Hepatocyte (in vitro differentiated cells): Measurements from ENCODE around the gene RABGAP1L. TPM values are rescaled to one million over a fixed set of nuclear protein-coding genes. Genes with fewer than 3 reads are reported as not detected.

Experiments
- DNase-seq: peaks from one replicate; pipeline ENCODE4 v3.0.0-alpha.2; 2016; ENCODE audit warnings: low spot score
- H2AFZ ChIP-seq: fragments of 200-600 bp; sonication (generic); 2 replicates; pipeline ENCODE4 v1.6.0; 2016; ENCODE audit warnings: antibody characterized with exemption, mild to moderate bottlenecking
- H3K27ac ChIP-seq: fragments of 200-600 bp; sonication (generic); 2 replicates; pipeline ENCODE4 v1.5.1; 2016; ENCODE audit warnings: mild to moderate bottlenecking
- H3K27me3 ChIP-seq: fragments of 200-600 bp; sonication (generic); 2 replicates; pipeline ENCODE4 v1.6.1; 2016
- H3K36me3 ChIP-seq: fragments of 200-600 bp; sonication (generic); replicated peaks from 2 replicates; pipeline ENCODE4 v1.5.1; 2016; ENCODE audit warnings: low read depth; ENCODE audit not compliant: insufficient read depth
- H3K4me1 ChIP-seq: fragments of 200-600 bp; sonication (generic); 2 replicates; pipeline ENCODE4 v1.5.1; 2016; ENCODE audit warnings: mild to moderate bottlenecking, moderate library complexity; ENCODE audit not compliant: insufficient read depth
- H3K4me2 ChIP-seq: fragments of 200-600 bp; sonication (generic); 2 replicates; pipeline ENCODE4 v1.6.0; 2016
- H3K4me3 ChIP-seq: fragments of 200-600 bp; sonication (generic); 2 replicates; pipeline ENCODE4 v1.5.1; 2016; ENCODE audit warnings: mild to moderate bottlenecking
- H3K79me2 ChIP-seq: fragments of 200-600 bp; sonication (generic); 2 replicates; pipeline ENCODE4 v1.6.0; 2017; ENCODE audit warnings: mild to moderate bottlenecking
- H3K9me2 ChIP-seq: fragments of 200-600 bp; sonication (generic); replicated peaks from 2 replicates; pipeline ENCODE4 v1.6.0; 2017; ENCODE audit warnings: mild to moderate bottlenecking; ENCODE audit not compliant: insufficient read depth
- H3K9me3 ChIP-seq: fragments of 200-600 bp; sonication (generic); 2 replicates; pipeline ENCODE4 v1.5.1; 2016; ENCODE audit warnings: low read depth, mild to moderate bottlenecking
- H4K20me1 ChIP-seq: fragments of 200-600 bp; sonication (generic); 2 replicates; pipeline ENCODE4 v1.6.0; 2016; ENCODE audit warnings: mild to moderate bottlenecking; ENCODE audit not compliant: insufficient read depth, poor library complexity, severe bottlenecking
- EZH2 ChIP-seq: fragments of 200-600 bp; sonication (generic); IDR thresholded peaks from 2 replicates; pipeline ENCODE4 v1.6.1; 2016; ENCODE audit warnings: antibody characterized with exemption, mild to moderate bottlenecking, borderline replicate concordance
- EZH2phosphoT487 ChIP-seq: fragments of 200-600 bp; sonication (generic); IDR thresholded peaks from one replicate; pipeline ENCODE4 v1.6.1; 2018; ENCODE audit warnings: antibody characterized with exemption, mild to moderate bottlenecking, low read depth, moderate library complexity; ENCODE audit not compliant: unreplicated experiment, severe bottlenecking
- WGBS: methylation state at CpG from one replicate; pipeline ENCODE4 v1.1.6; 2016; ENCODE audit warnings: low lambda C conversion rate; ENCODE audit errors: missing lambda C conversion rate; 5-methylcytosine and 5-hydroxymethylcytosine counted together
- polyA plus RNA-seq: library from polyadenylated mRNA; unstranded; fragments of >200 nt; fragmentation: Nextera tagmentation; extraction: Ambion mirVana; gene quantifications from 2 replicates; pipeline ENCODE4 v1.2.1, GENCODE V29; 2016
- total RNA-seq: library from RNA; depleted of rRNA; stranded (reverse); fragments of >200 nt; gene quantifications from 2 replicates; pipeline ENCODE4 v1.2.3, GENCODE V29; 2014
- TF ChIP-seq, protein P1 (sequence below): fragments of 200-600 bp; sonication (generic); IDR thresholded peaks from 2 replicates; pipeline ENCODE4 v1.5.1; 2016; ENCODE audit warnings: antibody characterized with exemption, mild to moderate bottlenecking; ENCODE audit not compliant: poor library complexity

The RABGAP1L gene
- total and polyA plus RNA-seq, 2 experiments from 2014 or later, result 15.0 to 41.8 TPM

DNA sequence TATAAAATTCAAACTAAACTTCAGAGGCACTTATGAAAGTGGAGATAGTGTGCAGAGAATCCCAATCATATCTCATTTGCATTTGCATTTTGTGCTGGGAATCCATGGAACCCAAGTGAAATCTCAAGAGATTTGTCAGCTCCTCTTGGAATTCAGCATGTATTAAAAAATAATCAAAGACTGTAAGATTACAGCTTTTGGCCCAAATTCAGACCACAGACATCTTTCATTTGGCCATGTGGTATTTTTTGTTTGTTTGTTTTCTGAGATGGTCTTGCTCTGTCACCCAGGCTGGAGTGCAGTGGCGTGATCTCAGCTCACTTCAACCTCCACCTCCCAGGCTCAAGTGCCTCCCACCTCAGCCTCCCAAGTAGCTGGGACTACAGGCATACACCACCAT lies 836.6 kb downstream of the RABGAP1L start:
- Histone ChIP-seq H4K20me1 (peaks cover under 1% of the 10 kb centered on the region), H3K4me2 (no peak overlapping the region), H3K4me3 (no peak overlapping the region), H2AFZ (no peak overlapping the region), H3K79me2 (peaks cover 8% of the 10 kb centered on the region), H3K27ac (no peak overlapping the region), H3K9me3 (no peaks in the 10 kb centered on the region), H3K9me2 (no peaks in the 10 kb centered on the region), H3K4me1 (peaks cover 14% of the 10 kb centered on the region), H3K36me3 (no peaks in the 10 kb centered on the region), H3K27me3 (no peaks in the 10 kb centered on the region)
- 86% methylated on average over 1 of the region's 1 CpG for WGBS
- TF ChIP-seq, protein P1, sequence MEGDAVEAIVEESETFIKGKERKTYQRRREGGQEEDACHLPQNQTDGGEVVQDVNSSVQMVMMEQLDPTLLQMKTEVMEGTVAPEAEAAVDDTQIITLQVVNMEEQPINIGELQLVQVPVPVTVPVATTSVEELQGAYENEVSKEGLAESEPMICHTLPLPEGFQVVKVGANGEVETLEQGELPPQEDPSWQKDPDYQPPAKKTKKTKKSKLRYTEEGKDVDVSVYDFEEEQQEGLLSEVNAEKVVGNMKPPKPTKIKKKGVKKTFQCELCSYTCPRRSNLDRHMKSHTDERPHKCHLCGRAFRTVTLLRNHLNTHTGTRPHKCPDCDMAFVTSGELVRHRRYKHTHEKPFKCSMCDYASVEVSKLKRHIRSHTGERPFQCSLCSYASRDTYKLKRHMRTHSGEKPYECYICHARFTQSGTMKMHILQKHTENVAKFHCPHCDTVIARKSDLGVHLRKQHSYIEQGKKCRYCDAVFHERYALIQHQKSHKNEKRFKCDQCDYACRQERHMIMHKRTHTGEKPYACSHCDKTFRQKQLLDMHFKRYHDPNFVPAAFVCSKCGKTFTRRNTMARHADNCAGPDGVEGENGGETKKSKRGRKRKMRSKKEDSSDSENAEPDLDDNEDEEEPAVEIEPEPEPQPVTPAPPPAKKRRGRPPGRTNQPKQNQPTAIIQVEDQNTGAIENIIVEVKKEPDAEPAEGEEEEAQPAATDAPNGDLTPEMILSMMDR, result no peak
- no peak for DNase-seq

DNA sequence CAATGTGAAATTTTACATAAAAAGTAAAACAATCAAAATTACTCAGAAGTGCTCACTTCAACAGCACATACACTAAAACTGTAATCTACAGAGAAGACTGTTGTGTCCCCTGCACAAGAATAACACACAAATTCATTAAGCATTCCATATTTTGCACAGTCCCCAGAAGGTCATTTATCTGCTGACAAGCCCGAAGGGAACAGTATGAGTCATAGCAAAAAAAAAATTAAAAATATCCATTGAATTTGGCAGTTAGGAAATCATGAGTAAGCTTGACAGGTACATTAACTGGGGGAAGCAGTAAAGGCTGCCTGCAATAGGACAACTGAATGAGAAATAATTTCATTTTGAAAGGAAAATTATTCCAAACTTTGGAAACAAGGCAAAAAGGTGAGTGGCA lies 837.2 kb downstream of the RABGAP1L start:
- no peaks in the 10 kb centered on the region for H3K27me3 ChIP-seq
- 52% methylated on average over 1 of the region's 1 CpG for WGBS
- H3K27ac ChIP-seq, result peak overlapping the region; percentile 32

DNA sequence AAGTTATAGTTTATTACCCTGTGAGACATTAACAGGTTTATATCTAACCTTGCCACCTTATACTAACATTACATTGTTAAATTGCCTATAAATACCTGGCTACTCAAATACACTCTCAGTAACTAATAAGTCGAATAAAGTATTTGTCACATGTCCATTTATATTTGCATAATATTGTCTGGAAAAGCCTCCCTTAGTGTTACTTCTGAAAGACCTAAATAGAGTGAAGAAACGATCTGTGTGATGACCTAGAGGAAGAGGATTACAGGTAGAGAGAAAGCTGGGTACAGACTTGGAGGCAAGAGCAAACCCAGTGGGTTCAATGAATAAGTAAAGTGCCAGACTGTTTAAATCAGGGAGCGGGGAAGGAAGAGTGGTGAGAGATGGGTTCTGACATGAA lies 837.7 kb downstream of the RABGAP1L start:
- DNase-seq, result no peak
- Histone ChIP-seq H3K9me2 (no peaks in the 10 kb centered on the region), H3K27me3 (no peaks in the 10 kb centered on the region), H3K4me2 (peak overlapping the region; percentile 79), H3K27ac (peak overlapping the region; percentile 32), H2AFZ (no peak overlapping the region), H3K79me2 (peaks cover 19% of the 10 kb centered on the region), H3K36me3 (no peaks in the 10 kb centered on the region), H3K9me3 (no peaks in the 10 kb centered on the region), H4K20me1 (peaks cover 8% of the 10 kb centered on the region), H3K4me1 (peaks cover 15% of the 10 kb centered on the region), H3K4me3 (no peak overlapping the region)
- 69% methylated on average over 3 of the region's 3 CpGs for WGBS
- TF ChIP-seq, protein P1, result no peak
- TF ChIP-seq EZH2phosphoT487 (no peak), EZH2 (no peak)

More for the DNA sequence above, 837.2 kb downstream of the RABGAP1L start:
- Histone ChIP-seq H3K79me2 (peaks cover 13% of the 10 kb centered on the region), H4K20me1 (peaks cover 6% of the 10 kb centered on the region), H3K4me1 (peaks cover 14% of the 10 kb centered on the region), H3K4me3 (no peak overlapping the region), H3K4me2 (peak overlapping the region; percentile 79), H3K9me2 (no peaks in the 10 kb centered on the region), H2AFZ (no peak overlapping the region), H3K36me3 (no peaks in the 10 kb centered on the region), H3K9me3 (no peaks in the 10 kb centered on the region)
- no peak for DNase-seq
- TF ChIP-seq EZH2, result no peak
- TF ChIP-seq EZH2phosphoT487, result no peak
- TF ChIP-seq, protein P1, result no peak
